CD4-positive, alpha-beta T cell treated with Interleukin-4 for 4 hours (primary cell): ENCODE results near the gene NLRP9.

Experiments
- DNase-seq: peaks from one replicate; pipeline ENCODE4 v3.0.0-alpha.2; 2020

Gene NLRP9

DNA sequence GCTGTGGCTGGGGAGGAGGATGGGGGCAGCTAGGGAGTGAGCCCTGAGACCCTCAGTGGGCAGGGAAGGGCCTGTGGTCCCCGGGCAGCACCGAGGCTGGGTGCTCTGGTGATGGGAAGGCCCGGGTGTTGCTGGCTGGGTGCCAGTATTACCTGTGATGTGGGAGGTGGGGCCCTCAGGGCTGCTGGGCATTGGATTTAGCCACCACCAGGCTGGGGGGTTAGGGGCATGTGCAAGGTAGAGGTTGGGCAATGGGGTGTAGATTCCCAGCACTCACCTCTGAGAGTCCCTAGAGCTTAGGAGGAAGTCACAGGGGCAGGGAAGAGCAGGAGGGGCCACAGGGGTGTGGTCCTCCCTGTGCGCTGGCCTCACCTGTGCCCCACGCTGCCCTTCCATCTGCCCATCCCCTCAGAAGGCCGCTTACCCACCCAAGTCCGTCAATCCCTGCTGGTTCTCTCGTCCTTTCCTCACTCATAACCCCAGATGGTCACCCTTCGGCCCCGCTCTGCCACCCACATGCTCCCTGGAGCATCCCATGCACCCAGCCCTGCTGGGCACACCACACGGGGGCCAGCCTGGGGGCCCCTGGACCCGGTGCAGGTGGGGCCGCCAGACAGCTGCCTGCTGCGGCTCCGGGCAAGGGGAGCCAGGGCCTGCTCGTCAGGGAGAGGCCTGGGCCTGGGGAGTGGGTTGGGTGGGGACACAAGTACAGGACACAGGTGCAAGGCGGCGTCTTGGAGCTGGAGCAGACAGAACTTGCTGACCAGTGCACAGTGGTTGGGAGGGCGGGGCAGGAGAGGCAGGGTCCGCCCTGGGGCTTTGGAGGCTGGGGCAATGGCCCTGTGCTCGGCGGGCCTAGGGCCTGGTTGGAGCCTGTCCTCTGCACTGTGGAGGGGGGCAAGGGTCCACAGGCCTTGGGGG lies 50.7 kb downstream of the NLRP9 start:
- no peak for DNase-seq

DNA sequence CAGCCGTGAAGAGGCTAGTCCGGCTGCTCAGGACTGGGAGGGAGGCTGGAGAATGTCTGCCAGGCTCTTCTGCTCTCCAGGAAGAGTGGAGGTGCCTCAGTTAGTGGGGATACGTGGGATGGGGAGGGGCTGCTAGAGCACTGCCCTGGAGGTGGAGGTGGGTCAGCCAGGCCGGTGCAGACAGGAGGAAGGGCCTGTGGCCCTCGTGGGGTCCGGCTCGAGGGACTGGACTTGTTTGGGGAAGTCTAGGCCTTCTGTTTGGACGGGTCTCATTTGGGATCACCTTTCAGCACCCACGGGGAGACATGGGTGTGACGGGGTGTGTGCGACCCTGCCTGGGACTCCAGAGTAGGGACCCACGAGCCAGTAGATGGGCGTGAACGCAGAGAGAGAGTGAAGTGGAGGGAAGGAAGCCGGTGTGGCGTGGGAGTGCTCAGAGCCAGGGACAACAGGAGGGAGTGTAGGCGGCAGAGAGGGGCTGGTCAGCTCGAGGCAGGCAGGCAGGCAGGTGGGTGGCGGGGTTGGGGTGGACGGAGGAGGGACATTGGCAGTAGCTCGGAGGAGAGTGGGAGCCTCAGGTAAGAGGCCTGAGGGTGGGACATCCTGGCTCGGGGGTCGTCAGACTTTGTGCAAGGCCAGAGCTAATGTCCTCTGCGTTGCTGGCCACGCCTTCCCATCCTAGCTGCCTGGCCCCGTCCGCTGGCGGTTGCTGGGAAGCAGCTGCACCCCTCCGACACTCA lies 51.7 kb downstream of the NLRP9 start:
- DNase-seq: no peak

DNA sequence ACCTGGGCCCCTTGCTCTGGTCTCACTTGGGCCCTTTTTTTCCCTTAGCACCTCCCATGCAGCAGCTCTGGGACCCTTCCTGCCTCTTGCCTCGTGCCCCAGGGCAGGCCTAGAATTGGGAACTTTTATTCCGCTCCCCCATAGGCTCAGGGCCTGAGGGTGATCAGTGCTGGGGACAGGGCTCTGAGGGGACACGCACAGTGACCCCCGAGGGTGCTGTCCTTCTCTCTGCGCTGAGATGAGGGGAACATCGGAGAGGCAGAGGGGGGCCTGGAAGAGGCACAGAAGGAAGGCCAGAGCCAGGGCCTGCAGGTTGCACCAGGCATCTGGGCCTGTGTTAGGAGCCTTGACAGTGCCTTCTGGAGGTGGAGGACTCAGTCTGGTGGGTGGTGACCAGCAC lies 52.4 kb downstream of the NLRP9 start:
- no peak for DNase-seq

DNA sequence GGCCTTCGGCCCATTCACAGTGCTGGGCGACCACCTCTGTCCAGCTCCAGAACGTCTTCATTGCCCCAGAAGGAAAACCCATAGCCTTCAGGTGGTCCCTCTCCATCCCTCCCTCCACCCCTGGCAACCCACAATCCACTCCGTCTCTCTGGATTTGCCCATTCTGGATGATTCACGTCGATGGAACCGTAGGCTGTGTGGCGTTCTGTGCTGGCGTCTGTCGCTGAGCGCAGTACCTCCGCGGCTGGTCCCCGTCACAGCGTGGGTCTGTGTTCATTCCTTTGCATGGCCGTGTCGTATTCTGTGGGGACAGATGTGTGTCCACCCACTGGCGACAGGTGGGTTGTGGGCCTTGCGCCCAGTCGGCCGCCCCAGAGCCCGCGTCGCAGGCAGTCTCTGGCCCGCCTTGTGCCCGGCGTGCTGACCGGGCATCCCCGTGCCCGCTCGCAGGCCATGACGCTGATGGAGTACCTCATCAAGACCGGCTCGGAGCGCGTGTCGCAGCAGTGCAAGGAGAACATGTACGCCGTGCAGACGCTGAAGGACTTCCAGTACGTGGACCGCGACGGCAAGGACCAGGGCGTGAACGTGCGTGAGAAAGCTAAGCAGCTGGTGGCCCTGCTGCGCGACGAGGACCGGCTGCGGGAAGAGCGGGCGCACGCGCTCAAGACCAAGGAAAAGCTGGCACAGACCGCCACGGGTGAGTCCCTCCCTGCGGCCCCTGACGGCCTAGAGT lies 53.1 kb downstream of the NLRP9 start:
- DNase-seq: no peak

DNA sequence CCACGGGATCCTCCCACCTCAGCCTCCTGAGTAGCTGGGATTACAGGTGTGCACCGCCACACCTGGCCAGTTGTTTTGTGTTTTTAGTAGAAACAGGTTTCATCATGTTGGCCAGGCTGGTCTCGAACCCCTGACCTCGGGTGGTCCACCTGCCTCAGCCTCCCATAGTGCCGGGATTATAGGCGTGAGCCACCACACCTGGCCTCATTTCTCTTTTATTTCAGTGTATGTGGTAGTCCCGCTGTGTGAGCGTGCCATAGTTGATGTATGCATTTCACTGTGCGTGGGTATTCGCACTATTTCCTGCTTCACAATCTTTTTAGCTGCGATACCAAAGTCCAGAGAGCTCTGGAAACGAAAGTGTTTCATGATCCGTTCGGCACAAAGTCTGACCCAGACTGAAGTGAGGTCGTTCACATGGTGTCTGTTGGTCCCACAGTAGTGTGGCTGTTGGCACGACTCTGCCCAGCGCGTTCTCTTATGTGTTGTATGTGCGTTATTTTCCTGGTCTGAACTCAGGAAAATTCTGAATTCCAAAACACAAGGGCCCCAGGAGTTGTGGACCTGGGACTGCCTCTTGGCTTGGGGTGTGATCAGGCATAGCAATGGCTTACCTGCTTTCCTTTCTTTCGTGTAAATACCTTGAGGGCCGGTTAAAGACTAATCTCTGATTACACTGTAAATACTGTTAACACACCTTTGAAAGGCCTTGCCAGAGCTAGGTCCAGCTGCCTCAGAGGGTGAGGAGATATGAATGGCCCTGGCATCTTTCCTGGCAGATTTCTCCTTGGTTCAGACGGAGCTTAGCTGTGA lies 54.5 kb downstream of the NLRP9 start:
- no peak for DNase-seq

DNA sequence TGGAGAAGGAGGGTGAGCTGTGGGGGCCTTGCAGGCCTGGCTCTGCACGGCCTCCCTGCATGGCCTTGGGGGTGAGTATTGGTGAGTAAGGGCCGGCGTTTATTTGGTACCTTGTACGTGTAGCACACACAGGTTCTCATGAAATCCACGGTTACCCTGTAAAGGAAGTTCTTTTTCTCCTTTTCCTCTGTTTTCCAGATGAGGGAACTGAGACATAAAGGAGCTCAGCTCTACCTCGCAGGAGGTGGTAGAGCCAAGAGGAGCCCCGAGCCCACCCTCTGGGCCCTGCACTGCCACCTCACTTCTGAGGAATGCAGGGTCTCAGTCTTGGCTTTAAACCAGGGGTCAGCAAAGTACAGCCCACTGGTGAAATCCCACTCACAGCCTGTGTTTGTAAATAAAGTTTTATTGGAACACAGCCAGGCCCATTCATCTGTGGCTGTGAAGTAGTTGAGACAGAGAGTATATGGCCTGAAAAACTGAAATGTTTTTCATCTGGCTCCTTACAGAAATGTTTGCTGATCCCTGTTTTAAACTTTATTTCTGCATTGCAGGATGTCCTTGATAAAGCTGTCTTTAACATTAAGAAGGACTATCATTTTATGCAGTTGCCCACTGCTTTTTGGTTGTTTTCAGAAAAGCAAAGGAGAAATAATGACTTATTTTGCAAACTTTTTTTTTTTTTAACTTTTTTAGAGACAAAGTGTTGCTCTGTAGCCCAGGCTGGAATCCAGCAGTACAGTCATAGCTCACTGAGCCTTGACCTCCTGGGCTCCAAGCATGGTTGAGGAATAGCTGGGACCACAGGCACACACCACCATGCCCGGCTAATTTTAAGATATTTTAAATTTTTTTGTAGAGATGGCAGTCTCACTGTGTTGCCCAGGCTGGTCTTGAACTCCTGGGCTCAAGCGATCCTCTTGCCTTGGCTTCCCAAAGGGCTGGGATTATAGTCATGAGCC lies 56.8 kb downstream of the NLRP9 start:
- no peak for DNase-seq

DNA sequence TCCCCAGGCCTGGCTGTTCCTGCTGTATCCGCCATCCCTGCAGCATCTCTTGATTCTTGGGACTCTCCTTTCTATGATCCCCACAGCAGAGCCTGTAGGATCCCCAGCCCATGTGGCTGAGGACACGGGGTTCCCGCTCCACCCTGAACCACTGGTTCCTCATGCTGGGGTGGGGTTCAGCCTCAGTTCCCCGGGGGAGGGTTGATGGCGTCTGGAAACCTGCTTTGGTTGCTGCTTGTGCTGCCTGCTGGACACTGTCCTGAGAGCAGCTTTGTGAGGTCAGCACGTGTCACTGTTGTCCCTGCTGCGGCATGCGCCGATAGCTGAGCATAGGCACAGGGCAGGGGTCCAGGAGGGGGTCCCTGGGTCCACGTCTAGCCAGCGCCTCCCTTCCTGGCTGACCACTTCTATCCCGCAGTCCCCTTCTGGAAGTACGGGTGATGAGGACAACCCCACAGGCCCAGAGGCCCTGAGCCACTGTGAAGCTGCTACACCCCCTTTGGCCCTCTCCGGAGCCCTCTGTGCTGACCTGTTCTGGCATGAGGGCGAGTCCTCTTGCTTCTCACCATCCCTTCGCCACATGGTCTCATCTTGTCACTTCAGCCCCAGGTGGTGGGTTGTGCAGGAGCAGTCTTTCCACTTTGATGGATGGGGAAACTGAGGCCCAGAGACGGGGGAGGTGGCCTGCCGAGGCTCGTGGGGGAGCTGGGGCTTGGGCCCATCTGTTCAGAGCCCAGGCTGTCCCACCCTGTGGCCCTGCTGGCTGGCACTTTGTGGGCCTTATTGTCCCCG lies 57.7 kb downstream of the NLRP9 start:
- DNase-seq: no peak

DNA sequence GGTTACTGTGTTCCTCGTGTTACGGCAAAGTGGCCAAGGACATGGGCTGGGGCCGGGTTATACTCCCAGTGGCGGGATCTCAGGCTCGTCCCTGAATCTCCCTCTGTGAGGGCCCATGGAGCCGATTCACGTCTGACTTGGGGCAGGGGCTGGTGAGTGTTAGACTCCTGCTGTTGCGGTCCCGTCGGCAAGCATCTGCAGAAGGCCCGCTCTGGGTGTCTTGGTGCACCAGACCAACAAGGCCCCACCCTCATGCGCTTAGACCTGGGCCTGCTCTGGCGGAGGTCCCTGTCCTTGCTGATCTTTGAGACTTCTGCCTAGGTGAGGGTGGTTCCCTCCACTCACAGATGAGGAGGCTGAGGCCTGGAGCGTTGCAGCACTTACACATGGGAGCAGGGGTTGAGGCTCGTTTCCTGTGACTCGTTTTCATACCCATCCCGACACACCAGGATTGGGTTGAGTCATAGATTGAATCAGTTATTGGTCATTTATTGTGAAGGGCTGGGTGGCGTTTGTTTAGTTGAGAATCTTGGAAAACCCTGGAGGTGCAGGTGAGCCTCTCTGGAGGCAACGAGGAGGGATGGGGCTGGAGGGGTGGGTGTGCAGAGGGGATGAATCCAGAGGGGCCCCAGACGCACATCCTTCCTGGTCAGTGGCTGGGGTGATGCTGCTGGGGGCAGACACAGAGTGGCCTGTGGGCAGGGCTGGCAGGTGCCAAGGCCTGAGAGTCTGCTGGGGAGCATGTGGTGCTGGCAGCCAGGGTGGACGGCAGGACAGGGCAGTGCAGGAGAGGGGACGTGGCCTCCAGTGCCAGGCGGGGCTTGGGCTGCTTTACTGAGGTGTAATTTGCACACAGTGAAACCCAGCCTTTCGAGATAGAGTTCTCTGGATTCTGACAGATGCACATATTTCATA lies 58.6 kb downstream of the NLRP9 start:
- DNase-seq: no peak

DNA sequence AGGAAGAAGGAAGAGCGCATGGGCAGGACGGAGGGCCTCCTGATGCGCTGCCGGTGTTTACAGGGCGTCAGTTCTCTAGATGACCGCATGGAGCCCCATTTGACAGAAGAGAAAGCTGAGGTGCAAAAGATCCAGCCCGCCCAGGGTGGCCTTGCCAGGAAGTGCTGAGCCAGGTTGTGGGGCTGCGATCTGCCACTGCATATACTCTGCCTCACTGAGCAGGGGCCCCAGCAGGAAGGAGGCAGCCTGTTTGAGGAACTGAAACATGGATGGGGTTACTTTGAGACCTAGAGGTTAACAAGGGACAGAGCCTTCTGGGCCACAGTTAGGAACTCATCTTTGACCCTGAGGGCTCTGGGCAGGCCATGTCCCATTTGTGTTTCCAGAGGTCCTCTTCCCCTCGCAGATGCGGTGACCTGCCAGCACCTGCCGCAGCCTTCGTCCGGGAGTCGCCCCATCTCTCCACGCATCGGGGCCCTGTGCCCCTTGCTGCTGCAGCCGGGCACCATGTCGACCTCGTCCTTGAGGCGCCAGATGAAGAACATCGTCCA lies 60.0 kb downstream of the NLRP9 start:
- DNase-seq: peak; percentile 19

DNA sequence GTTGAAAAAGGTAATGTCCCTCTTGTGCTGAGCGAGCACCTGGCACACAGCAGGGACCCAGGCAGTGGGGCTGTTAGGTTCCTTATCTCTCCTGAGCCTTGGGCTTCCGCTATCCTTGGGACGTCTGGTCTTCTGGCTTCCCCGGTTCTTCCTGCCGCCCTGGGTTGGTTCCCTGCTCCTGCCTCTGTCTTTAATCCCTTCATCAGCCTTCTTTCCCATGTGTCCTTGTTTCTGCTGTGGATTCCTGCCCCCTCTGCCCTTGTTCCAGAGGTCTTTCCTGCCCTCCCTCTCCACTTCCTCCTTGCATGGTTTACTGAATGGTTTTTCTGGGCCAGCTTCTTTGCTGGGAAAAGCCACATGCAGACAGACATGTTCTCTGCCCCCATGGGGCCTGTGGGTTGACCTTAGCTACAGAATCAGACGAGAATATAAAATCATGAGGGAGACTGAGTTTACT lies 60.6 kb downstream of the NLRP9 start:
- no peak for DNase-seq

DNA sequence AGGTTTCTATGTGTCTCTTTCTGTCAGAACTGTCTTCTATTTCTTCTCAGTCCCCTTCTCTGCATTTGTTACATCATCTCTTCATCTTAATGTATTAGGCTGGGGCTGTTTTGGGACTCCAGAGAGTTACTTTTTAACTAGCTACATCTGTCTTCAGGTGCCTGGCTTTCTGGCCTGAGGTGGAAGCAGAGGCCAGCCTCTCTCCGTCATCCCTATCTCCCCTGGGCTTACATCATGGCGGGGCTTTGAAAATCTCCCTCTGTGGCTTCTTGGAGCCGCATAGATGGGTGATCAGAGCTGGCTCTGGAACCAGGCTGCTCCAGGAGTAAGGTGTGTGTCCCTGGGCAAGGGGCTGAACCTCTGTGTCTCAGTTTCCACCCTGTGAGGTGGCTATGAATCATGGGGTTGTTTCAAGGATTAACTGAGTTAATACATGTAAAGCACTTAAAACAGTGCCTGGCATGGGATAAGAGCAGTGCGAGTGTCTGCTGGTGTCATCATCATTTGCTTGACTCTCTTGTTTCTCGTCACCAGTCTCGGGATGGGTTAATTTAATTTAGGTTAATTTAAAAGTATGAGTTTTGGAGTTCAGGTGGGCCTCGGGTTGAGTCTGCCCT lies 61.2 kb downstream of the NLRP9 start:
- no peak for DNase-seq

DNA sequence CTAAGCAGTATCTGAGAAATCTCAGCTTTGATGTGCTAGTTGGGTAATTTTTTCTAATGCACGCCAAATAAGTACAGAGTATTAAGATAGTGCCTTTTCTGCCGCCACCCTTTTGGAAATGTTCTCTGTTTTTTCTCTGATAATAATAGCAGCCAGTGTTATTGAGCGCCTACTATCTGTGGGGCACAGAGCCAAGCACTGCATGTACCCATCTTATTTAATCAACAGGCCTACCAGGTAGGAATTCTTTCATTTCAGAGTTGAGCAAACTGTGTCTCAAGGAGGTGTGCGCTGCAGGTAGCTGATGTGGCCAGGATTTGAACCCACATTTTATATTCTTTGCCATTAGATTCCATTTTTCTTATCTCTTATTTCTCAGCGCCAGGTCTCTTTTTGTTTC lies 61.8 kb downstream of the NLRP9 start:
- no peak for DNase-seq

DNA sequence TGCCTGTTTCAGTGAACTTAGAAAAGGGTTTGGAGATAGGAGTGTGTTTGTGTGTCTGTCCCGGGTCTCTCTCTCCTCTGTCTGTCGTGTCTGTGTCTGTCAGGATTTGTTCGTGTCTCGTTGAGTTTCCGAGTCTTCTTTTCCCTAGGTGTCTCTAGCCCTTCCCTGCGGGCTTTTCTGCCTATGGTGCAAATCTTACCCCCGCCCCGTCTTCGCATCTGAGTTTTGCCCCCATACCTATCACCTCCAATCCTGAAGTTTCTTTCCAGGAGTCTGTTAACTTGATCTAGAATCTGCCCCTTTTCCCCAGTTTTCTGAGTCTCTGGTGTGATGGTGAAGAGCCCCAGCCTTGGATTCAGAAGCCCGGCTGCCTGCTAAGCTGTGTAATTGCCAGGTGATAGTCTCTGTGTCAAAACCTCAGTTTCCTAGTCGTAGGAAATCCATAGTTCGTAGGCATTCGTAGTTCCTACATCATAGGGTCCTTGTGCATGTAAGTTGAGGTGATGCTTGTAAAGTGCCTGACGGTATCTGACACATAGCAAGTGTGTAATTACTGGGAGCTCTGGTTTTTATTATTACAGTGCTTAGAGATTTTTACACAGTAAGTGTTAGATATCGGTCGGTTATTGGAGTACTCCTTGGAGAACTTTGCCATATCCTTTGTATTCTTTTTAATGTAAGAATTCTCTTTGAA lies 62.4 kb downstream of the NLRP9 start:
- DNase-seq: no peak

DNA sequence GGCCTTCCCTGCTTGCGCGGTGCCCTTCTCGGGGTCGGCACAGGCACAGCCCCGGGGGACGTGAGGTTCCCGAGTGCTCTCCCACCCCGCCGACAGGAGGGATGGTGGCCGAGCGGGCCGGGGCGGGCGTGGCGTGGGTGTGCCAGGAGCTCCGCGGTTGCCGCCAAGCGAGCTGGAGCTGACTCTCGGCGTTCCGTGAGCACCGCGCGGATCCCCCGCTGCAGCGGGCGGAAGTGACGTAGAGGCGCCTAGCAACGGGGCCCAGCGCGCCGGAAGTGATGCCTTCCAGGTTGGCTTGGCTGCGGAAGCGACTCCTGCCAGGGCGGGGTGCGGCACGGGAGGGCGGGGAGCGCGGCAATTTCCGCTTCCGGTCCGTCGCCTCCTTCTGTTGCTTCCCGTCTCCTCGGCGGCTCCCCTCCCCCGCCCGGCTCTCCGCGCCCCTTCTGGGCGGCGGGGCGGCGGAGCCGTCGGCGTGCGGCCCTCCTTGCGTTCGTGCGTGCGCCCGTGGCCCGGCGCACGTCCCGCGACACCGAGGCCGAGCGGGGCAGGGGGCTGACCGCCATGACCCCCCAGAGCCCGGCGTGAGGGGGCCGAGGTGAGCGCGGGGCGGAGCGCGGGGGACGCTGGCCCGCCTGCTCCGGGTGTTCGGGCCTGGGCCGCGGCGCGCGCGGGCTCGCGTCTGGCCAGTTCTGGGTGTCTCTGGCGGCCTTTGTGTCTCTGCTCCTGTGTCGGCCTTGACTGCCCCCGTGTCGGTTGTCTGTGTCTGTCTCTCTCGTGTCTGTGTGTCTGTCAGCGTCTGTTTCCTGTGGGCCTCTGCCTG lies 63.2 kb downstream of the NLRP9 start, which contains the start of gene EPN1:
EPN1 (plus strand) TSS at position 386 of the 820 bp plus-strand sequence. CDS start 3,402 bp downstream, outside the sequence.
- DNase-seq: peak; percentile 96

DNA sequence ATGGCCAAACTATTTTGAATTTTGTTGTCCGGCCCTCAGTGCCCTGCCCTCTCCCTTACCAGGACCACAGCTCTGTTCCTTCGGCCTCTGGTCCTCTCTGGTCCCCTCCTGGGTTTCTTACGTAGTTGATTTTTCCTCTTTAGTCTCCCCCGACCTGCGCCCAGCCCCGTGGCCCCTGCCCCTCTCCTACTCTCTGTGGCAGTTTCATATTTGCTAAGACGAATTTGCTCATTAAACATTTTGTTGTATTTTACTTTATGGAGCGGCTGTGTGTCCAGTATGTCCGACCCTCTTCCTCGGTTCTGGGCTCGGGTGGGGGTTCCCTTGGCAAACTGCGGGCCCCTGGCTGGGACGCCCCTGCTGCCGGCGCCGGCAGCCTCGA lies 63.8 kb downstream of the NLRP9 start:
- no peak for DNase-seq

DNA sequence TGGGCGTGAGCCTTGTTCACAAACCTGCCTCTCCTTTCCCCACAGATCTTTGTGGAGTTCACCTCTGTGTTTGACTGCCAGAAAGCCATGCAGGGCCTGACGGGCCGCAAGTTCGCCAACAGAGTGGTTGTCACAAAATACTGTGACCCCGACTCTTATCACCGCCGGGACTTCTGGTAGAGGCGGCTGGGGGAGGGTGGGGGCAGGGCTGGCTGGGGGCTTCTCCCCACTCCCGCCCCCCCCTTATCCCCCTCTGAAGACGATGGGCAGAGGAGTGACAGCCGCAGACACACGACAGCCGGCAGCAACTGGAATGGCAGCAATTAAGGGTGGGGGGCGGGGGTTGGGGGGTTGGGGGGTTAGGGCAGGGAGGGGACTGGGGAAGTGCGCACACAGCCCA lies 64.3 kb downstream of the NLRP9 start:
- DNase-seq: no peak

DNA sequence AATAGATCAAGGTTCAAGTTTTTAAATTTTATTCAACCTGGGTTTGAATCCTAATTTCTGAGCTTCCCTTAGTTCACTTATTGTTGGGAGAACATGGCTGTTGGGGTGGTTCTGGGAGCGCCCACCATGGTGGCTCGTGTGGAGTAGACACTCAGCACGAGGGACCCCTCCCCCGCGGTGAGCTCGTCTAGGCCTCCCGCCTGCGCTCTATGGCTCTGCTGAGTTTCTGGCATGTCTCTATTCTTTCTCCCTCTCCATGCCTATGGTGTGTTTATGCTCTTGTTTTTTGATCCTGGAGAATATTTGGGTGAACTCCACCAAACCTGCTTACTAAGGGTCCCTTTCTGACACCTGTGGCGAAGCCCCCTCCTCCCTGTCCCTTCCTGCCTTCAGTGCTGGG lies 64.7 kb downstream of the NLRP9 start:
- DNase-seq: no peak
